GM12891 (cell line): ENCODE results near the gene BMPER.

ENCODE experiments used
- PAX5 ChIP-seq: IDR thresholded peaks from 2 replicates; pipeline ENCODE4 v1.6.1; 2011; ENCODE audit warnings: low read length, moderate library complexity, mild to moderate bottlenecking; ENCODE audit not compliant: insufficient read depth, severe bottlenecking
- POLR2A ChIP-seq: IDR thresholded peaks from 2 replicates; pipeline ENCODE4 v1.6.1; 2011; ENCODE audit warnings: low read depth, low read length, control low read depth
- POLR2AphosphoS5 ChIP-seq: IDR thresholded peaks from 2 replicates; pipeline ENCODE4 v1.6.1; 2011; ENCODE audit warnings: low read depth, low read length, control low read depth
- SPI1 ChIP-seq: IDR thresholded peaks from 2 replicates; pipeline ENCODE4 v1.6.1; 2011; ENCODE audit warnings: low read depth, low read length, control low read depth
- TAF1 ChIP-seq: IDR thresholded peaks from 2 replicates; pipeline ENCODE4 v1.6.1; 2011; ENCODE audit warnings: low read depth, low read length, control low read depth

DNA sequence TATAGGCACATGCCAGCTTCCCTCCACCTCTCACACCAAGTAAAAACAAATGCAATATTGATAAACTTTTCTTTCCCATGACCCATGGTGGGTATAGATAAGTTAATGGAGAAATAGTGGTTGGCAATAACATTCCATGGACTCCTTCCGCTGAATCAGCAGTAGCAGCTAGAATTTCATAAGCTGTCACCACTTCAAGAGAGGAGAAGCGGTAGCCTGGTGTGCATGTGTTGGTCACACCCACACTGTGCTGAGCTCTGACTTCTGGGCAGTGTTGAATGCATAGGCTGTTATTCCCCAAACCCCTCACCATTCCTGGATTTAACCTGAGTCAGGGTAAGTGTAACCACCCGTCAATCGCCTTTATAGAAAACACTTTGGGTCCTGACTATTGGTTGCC is 32.5 kb upstream of the BMPER start:
- TF ChIP-seq TAF1 (no peak), POLR2AphosphoS5 (no peak), POLR2A (no peak), PAX5 (no peak), SPI1 (no peak)
